ENCODE measurements around the gene C14orf180.

Gene C14orf180

DNA sequence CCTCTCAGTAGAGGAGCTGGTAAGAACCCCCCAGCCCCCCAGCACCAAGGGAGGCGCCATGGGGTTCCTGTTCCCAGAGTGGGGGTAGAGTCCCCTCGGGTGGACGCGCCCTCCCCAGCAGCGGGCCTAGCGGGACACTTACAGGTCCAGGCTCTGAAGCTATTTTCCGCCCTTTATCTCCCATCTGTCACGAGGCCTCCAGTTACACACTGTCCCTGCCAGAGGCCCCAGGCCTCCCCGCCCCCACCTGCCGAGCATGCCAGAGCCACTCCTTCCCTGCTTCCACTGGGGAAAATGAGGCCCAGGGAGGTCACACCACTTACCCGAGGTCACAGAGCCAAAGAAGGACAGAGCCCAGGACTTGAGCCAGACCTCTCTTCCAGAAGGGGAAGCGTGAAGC lies 3.1 kb downstream of the C14orf180 start:
- DNase-seq (ENCODE audit: low read depth): no peak
- TF ChIP-seq, protein P1, sequence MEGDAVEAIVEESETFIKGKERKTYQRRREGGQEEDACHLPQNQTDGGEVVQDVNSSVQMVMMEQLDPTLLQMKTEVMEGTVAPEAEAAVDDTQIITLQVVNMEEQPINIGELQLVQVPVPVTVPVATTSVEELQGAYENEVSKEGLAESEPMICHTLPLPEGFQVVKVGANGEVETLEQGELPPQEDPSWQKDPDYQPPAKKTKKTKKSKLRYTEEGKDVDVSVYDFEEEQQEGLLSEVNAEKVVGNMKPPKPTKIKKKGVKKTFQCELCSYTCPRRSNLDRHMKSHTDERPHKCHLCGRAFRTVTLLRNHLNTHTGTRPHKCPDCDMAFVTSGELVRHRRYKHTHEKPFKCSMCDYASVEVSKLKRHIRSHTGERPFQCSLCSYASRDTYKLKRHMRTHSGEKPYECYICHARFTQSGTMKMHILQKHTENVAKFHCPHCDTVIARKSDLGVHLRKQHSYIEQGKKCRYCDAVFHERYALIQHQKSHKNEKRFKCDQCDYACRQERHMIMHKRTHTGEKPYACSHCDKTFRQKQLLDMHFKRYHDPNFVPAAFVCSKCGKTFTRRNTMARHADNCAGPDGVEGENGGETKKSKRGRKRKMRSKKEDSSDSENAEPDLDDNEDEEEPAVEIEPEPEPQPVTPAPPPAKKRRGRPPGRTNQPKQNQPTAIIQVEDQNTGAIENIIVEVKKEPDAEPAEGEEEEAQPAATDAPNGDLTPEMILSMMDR (conservative IDR thresholded peaks at IDR 0.05; ENCODE audit: control insufficient read depth, insufficient read depth, low read depth, low read length): no peak
- H3K4me3 ChIP-seq (ENCODE audit: control insufficient read depth, low read depth, low read length): no peak overlapping the region

DNA sequence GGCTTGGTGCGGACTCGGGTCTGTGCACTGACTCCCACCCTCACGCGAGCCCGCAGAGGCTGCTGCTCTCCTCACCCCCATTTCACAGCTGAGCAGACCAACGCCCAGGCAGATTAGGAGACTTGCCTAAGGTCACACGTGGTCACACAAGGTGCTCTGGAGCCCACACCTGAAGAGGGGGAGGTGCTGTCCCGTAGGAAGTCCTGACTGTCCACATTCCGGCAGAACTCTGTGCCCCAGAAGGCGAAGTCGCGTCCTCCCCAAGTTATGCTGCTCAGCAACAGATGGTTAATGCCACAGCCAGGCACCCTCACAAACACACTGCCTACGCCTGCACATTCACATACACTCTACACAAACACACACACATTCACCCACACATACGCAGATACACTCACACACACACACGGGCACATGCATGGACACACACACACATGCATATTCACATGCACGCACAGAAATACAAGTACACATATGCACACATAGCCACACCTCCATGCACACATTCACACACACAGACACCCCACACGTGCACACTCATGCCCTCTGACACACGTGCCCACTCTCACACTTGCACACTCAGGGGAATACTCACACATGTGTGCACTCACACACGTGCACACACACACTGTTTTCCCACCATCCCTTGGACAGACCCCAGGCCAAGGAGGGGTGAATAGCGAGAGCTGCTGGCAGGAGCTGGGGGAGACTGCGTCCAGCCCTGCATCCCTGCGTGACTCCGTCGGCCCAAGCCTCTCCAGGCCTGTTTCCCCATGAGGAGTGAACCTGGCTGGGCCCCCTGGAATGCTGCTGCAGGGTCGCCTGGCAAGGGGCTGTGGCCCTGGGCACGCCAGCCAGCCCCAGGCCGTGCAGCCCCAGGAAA lies 4.1 kb downstream of the C14orf180 start:
- H3K4me3 ChIP-seq (ENCODE audit: control insufficient read depth, low read depth, low read length): no peak overlapping the region
- DNase-seq (ENCODE audit: low read depth): no peak
- TF ChIP-seq, protein P1 (conservative IDR thresholded peaks at IDR 0.05; ENCODE audit: control insufficient read depth, insufficient read depth, low read depth, low read length): no peak

DNA sequence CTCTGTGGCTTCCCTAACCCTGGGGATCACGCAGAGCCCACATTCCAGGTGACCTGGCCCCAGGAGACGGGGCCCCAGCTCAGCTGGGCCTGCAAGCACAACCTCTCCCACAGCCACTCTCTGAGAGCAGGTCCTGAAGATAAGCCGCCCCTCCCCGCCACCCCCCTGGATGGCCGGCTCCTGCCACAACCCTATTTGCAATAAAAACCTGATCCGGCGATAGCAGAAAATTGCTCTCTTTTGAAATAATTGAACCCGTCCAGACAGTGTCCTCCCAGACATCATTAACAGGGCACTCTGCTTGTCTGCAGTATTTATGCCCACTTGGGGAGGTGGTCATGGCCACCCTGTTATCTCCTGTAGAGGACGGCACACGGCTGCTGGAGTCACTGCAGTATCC lies 5.0 kb downstream of the C14orf180 start:
- no peak for DNase-seq (ENCODE audit: low read depth)
- TF ChIP-seq, protein P1 (conservative IDR thresholded peaks at IDR 0.05; ENCODE audit: control insufficient read depth, insufficient read depth, low read depth, low read length): no peak
- H3K4me3 ChIP-seq (ENCODE audit: control insufficient read depth, low read depth, low read length): no peak overlapping the region

DNA sequence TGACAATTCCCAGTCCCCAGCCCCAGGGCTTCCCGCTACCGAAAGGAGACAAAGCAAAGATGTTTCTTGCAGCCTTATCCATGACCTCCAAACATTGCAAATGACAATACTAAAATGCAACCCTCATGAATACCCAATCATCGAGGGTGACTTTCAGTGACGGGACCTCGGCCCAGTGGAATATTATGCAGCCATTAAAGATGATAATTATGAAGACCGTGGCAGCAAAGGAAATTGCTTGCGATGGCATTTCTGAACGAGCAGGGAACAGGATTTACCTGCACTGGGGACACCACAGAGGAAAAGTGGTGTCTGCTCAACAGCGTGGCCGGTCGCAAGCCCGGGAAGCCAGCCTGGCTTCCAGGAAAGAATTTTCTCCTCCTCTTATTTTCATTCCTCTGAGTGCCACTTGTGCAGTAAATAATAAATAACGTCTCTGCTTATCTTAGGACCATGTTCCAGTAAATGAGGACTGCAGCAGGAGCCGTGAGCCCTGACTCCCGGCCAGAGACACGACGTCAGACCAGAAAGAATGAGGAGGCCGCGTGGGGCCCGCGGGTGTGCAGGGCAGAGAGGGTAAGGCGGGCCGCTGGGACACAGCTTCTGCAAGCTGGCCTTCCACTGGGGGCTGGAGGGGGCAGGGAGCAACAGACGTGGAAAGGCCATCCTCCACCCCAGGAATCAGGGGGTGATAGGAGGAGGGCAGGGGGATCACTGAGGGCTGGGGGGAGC lies 6.6 kb downstream of the C14orf180 start:
- TF ChIP-seq, protein P1 (conservative IDR thresholded peaks at IDR 0.05; ENCODE audit: control insufficient read depth, insufficient read depth, low read depth, low read length): no peak
- DNase-seq (ENCODE audit: low read depth): no peak
- no peak overlapping the region for H3K4me3 ChIP-seq (ENCODE audit: control insufficient read depth, low read depth, low read length)

DNA sequence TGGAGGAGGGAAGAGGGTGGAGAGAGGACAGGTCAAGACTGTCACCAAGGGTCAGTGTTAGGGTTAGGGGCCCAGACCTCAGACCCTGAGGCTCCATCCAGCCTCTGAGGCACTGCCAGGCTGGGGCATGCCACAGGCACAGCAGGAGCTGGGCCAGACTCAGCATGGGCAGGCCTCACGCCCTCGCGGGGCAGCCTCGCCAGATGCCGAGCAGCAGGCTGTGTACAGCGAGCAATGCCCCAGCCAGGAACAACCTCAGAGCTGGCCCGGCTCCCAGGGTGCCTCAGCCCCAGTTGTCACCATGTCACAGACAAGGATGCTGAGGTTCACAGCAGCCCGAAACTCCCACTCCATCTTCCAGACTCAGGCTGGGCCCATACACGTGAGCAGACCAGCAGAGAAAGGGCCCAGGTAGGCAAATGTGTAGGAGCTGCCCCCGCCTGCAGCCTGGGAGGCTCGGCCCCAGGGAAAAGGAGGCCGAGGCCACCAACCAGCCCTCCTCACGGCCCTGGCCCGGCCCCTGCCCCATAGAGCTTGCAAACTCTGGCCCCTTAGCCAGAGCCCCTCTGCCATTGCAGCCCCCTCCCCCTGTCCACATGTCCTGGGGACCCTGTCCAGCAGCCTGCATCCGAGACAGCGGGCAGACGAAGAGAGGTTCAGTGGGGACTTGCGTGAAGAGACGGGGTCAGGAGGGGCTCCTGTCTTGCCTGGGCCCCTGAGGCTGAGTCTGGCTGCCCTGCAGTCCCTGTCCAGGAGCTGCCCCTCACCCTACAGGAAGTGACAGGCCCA lies 7.5 kb downstream of the C14orf180 start:
- H3K4me3 ChIP-seq (ENCODE audit: control insufficient read depth, low read depth, low read length): no peak overlapping the region
- TF ChIP-seq, protein P1 (conservative IDR thresholded peaks at IDR 0.05; ENCODE audit: control insufficient read depth, insufficient read depth, low read depth, low read length): no peak
- DNase-seq (ENCODE audit: low read depth): no peak

DNA sequence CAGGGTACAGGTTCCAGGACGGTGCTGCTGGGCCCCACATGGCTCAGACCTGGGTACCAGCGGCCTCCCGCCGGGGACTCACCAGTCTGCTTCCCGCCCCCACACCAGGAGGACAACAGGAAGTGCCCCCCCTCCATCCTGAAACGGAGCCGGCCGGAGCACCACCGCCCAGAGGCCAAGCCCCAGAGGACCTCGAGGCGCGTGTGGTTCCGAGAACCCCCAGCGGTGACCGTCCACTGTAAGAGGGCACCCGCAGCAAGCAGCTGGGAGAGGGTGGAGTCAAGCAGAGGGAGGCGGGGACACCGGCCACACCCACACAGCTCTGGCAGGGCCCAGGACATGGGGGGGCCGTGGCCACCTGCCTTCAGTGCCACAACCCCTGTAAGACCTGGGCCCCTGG lies 8.1 kb downstream of the C14orf180 start:
- no peak for DNase-seq (ENCODE audit: low read depth)
- TF ChIP-seq, protein P1 (conservative IDR thresholded peaks at IDR 0.05; ENCODE audit: control insufficient read depth, insufficient read depth, low read depth, low read length): no peak
- no peak overlapping the region for H3K4me3 ChIP-seq (ENCODE audit: control insufficient read depth, low read depth, low read length)
